Erythroblast (primary cell): ENCODE data around the gene FRMD3.

Experiments
- GATA1 ChIP-seq: IDR thresholded peaks from 2 replicates; pipeline ENCODE4 v1.6.1; 2011; ENCODE audit warnings: low read depth, mild to moderate bottlenecking, control low read depth, low read length, moderate library complexity
- POLR2A ChIP-seq: IDR thresholded peaks from 2 replicates; pipeline ENCODE4 v1.6.1; 2011; ENCODE audit warnings: mild to moderate bottlenecking, low read length

DNA sequence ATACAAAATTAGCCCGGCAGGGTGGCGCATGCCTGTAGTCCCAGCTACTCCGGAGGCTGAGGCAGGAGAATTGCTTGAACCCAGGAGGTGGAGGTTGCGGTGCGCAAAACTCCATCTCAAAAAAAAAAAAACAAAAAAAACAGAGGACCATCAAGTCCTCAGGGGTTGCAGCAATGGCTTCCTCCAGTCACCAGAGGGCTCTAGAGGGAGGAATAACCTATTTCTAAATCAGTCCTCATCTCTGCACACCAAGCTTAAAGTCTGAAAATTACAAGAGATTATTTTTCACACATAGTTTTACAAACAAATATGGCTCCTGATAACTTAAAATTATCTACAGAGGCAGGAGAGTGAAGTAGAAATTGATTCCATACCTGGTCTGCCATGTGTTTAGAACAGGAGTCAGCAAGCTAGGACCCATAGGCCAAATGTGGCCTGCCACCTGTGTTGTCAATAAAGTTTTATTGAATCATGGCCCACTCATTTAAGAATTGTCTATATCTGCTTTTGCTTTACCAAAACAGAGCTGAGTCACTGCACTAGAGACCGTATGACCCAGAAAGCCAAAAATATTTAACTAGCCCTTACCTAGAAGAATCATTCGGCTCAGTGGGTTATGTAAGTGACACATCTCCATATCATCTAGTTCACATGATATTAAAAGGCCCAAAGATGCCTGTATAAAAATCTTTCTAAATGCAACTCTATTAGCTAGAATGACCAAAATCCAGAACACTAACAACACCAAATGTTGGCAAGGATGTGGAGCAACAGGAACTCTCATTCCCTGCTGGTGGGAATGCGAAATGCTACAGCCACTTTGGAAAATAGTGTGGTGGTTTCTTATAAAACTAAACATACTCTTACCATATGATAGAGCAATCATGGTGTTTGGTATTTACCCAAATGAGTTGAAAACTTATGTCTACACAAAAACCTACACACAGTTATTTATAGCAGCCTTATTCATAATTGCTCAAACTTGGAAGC is 207.7 kb downstream of the FRMD3 start:
- TF ChIP-seq POLR2A (no peak), GATA1 (no peak)
